Sigmoid colon (tissue), 4 donors: Measurements from ENCODE around the gene KLHDC3.

Experiments
- EP300 ChIP-seq, 4 donors: sonication (generic); formaldehyde crosslinking; IDR thresholded peaks; one replicate each; pipeline ENCODE4 v1.6.1; 2017; ENCODE audit warnings: antibody characterized with exemption in 4 of 4
- POLR2A ChIP-seq, 2 donors: fragments of 450-650 bp; IDR thresholded peaks; one replicate each; pipeline ENCODE4 v1.6.1; 2016; ENCODE audit warnings: antibody characterized with exemption in 2 of 2, mild to moderate bottlenecking in 2 of 2, moderate library complexity in 2 of 2
- TF ChIP-seq, protein P1 (sequence below), 4 experiments: fragments of 450-650 bp in 3 of 4; fragments of 200-600 bp in 1 of 4; IDR thresholded peaks; one replicate each; pipeline ENCODE4 v1.5.1; 2016 to 2019; ENCODE audit warnings: antibody characterized with exemption in 4 of 4, mild to moderate bottlenecking in 3 of 4, moderate library complexity in 2 of 4

DNA sequence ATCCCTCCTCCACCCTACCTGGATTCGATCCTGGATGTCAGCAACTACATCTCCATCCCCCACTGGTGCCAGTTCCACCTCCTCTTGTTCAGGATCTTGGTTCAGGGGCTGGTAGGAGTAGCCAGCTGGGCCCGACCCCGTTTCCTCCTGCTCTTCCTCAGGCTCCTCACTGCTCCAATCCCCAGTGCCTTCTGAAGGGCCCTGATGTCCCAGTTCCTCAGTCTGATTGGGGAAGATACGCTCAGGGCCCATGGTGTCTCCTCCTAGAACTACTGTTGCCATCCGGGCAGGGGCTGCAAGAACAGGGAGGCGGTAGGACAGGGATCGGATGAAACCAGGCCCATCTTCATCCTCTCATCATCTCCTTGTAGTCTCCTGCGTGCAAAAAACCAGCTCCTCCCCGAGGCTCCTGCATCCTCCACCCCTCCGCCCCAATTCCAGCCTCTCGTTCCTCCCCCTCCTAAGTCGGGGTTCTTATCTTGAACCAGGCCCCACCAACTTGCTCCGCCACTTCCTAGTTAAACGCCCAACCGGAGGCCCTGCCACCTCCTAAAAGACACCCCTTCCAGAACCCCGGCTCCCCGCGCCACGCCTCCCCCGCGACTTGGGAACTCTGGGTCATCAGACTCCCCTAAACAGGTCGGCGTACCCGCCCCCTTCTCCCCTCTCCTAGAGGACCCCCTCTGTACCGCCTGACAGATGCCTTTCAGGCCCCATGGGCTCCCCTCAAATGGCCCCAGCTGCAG is 779 bp upstream of the KLHDC3 start:
- TF ChIP-seq, protein P1, sequence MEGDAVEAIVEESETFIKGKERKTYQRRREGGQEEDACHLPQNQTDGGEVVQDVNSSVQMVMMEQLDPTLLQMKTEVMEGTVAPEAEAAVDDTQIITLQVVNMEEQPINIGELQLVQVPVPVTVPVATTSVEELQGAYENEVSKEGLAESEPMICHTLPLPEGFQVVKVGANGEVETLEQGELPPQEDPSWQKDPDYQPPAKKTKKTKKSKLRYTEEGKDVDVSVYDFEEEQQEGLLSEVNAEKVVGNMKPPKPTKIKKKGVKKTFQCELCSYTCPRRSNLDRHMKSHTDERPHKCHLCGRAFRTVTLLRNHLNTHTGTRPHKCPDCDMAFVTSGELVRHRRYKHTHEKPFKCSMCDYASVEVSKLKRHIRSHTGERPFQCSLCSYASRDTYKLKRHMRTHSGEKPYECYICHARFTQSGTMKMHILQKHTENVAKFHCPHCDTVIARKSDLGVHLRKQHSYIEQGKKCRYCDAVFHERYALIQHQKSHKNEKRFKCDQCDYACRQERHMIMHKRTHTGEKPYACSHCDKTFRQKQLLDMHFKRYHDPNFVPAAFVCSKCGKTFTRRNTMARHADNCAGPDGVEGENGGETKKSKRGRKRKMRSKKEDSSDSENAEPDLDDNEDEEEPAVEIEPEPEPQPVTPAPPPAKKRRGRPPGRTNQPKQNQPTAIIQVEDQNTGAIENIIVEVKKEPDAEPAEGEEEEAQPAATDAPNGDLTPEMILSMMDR (IDR thresholded peaks at IDR 0.05) = no peak
- TF ChIP-seq POLR2A (IDR thresholded peaks at IDR 0.05) = no peak
- no peak for TF ChIP-seq EP300 (IDR thresholded peaks at IDR 0.05)
